Transverse colon (tissue), 4 donors: ENCODE results near the gene NAV3. TPM values are rescaled to one million over a fixed set of nuclear protein-coding genes. Genes with fewer than 3 reads are reported as not detected.

ENCODE experiments used
- DNase-seq: peaks from one replicate; pipeline ENCODE4 v3.0.0-alpha.2; 2019
- H3K27ac ChIP-seq, 4 donors: fragments of 200-600 bp; sonication (generic); 2 replicates each; pipeline ENCODE4 v1.5.1; 2016 to 2018; ENCODE audit warnings: inconsistent platforms in 4 of 4
- H3K27me3 ChIP-seq: fragments of 200-600 bp; sonication (generic); 2 replicates; pipeline ENCODE4 v1.5.1; 2017; ENCODE audit warnings: inconsistent platforms
- H3K36me3 ChIP-seq, 4 donors: fragments of 200-600 bp; sonication (generic); 2 replicates each; pipeline ENCODE4 v1.5.1; 2017 to 2019; ENCODE audit warnings: inconsistent platforms in 4 of 4
- H3K4me1 ChIP-seq, 4 donors: fragments of 200-600 bp; sonication (generic); 2 replicates each; pipeline ENCODE4 v1.5.1; 2017 to 2020; ENCODE audit warnings: inconsistent platforms in 4 of 4
- H3K4me3 ChIP-seq, 4 donors: fragments of 200-600 bp; sonication (generic); 1 replicate in 1 of 4; 2 replicates in 3 of 4; pipeline versions ENCODE4 v1.5.1 to v1.6.1; 2017 to 2019; ENCODE audit warnings: inconsistent platforms in 4 of 4
- H3K9me3 ChIP-seq, 2 donors: fragments of 200-600 bp; sonication (generic); 2 replicates each; pipeline ENCODE4 v1.5.1; 2017 to 2019; ENCODE audit warnings: inconsistent platforms in 2 of 2
- CTCF ChIP-seq, 5 experiments: fragments of 200-600 bp in 3 of 5; fragments of 450-650 bp in 2 of 5; sonication (generic) in 3 of 5; IDR thresholded peaks; 1 replicate in 2 of 5; 2 replicates in 3 of 5; pipeline ENCODE4 v1.5.1; 2016 to 2017; ENCODE audit warnings: antibody characterized with exemption in 5 of 5, inconsistent platforms in 3 of 5, mild to moderate bottlenecking in 2 of 5, moderate library complexity in 1 of 5
- EP300 ChIP-seq: sonication (generic); formaldehyde crosslinking; IDR thresholded peaks from one replicate; pipeline ENCODE4 v1.6.1; 2017; ENCODE audit warnings: antibody characterized with exemption, low read depth
- POLR2A ChIP-seq: fragments of 450-650 bp; IDR thresholded peaks from one replicate; pipeline ENCODE4 v1.6.1; 2016; ENCODE audit warnings: antibody characterized with exemption, mild to moderate bottlenecking, moderate library complexity
- POLR2AphosphoS5 ChIP-seq, 3 donors: sonication (generic); formaldehyde crosslinking; IDR thresholded peaks; one replicate each; pipeline ENCODE4 v1.6.1; 2016; ENCODE audit warnings: antibody characterized with exemption in 3 of 3
- WGBS, 2 donors: methylation state at CpG; one replicate each; pipeline ENCODE4 v1.1.5; 2018; ENCODE audit warnings: low coverage in 1 of 2; 5-methylcytosine and 5-hydroxymethylcytosine counted together
- in situ Hi-C, 4 donors: fragments of 200-750 bp; cut with MboI; loops; one replicate each; pipeline versions ENCODE4 v1.15.0 to v1.15.1; 2017; ENCODE audit warnings: low sequenced_read_pairs in 3 of 4, low pct_ligation_motif_present in 1 of 4, low pct_unique_long_range_greater_than_20kb in 1 of 4
- intact Hi-C: fragments of 100-400 bp; cut with DNase I; formaldehyde crosslinking; loops from one replicate; pipeline ENCODE4 v1.15.1; 2023; ENCODE audit warnings: low total_unique reads
- total RNA-seq, 4 donors: library from RNA; depleted of rRNA; stranded (reverse); fragments of >200 nt; gene quantifications; one replicate each; pipeline ENCODE4 v1.1.0, GENCODE V29; 2016

NAV3 gene
- 10 to 100 TPM in 1 of 4 donors, 1 to 10 TPM in 3; 1.1 to 10.6 (median 3.6) TPM for total RNA-seq

GRCh38 chr12:77830583-77831351, at the start of gene NAV3:
TSS of gene NAV3 (plus strand) at chr12:77830894. CDS start at chr12:77831462, 568 bp downstream.
- Histone ChIP-seq H3K4me1 (no peaks in the 10 kb centered on the region), H3K27me3 (no peaks in the 10 kb centered on the region), H3K27ac (peak within 1 kb of the TSS in 2 of 4 donors; percentile 9 to 12), H3K9me3 (no peaks in the 10 kb centered on the region), H3K4me3 (no peak within 1 kb of the TSS), H3K36me3 (no peaks in the 10 kb centered on the region)
- 12 to 16% methylated on average over 3 of the region's 3 CpGs for WGBS, 2 donors
- intact Hi-C loops = no loop called here
- no peak for DNase-seq
- peak in 1 of 5 experiments; percentile 21 for TF ChIP-seq CTCF (IDR thresholded peaks at IDR 0.05)
- TF ChIP-seq POLR2AphosphoS5 (IDR thresholded peaks at IDR 0.05) = peak in 1 of 3 donors; percentile 18
- no peak for TF ChIP-seq EP300
- in situ Hi-C loops = no loop called here

GRCh38 chr12:77782034-77782433, 48.7 kb upstream of the NAV3 start:
- TF ChIP-seq CTCF (IDR thresholded peaks at IDR 0.05) (no peak), POLR2AphosphoS5 (IDR thresholded peaks at IDR 0.05) (no peak), EP300 (no peak), POLR2A (no peak)
- H3K4me3 ChIP-seq = no peak overlapping the region
- H3K36me3 ChIP-seq = no peaks in the 10 kb centered on the region
- H3K27ac ChIP-seq = no peak overlapping the region
- in situ Hi-C loops = no loop called here
- H3K9me3 ChIP-seq = no peaks in the 10 kb centered on the region
- intact Hi-C loops = no loop called here
- no peaks in the 10 kb centered on the region for H3K4me1 ChIP-seq
- 40 to 42% methylated on average over 2 of the region's 2 CpGs for WGBS, 2 donors
- H3K27me3 ChIP-seq = no peaks in the 10 kb centered on the region
- no peak for DNase-seq

- intact Hi-C loops (no loop called here), in situ Hi-C loops (no loop called here)
- WGBS, 2 donors = 80 to 86% methylated on average over 1 of the region's 1 CpG
- TF ChIP-seq POLR2A (no peak), POLR2AphosphoS5 (IDR thresholded peaks at IDR 0.05) (no peak), EP300 (no peak), CTCF (IDR thresholded peaks at IDR 0.05) (no peak)
- no peaks in the 10 kb centered on the region for H3K4me1 ChIP-seq
- no peak for DNase-seq
- no peaks in the 10 kb centered on the region for H3K27me3 ChIP-seq
- no peaks in the 10 kb centered on the region for H3K9me3 ChIP-seq
- H3K36me3 ChIP-seq = no peaks in the 10 kb centered on the region
- H3K4me3 ChIP-seq = no peak overlapping the region
- no peak overlapping the region for H3K27ac ChIP-seq
These were observed 47.9 kb upstream of the NAV3 start for GRCh38 chr12:77782766-77783165.

GRCh38 chr12:77785211-77785610, 45.5 kb upstream of the NAV3 start:
- H3K27ac ChIP-seq = no peak overlapping the region
- intact Hi-C loops (no loop called here), in situ Hi-C loops (no loop called here)

More at GRCh38 chr12:77785211-77785610, 45.5 kb upstream of the NAV3 start:
- Histone ChIP-seq H3K9me3 (no peaks in the 10 kb centered on the region), H3K36me3 (no peaks in the 10 kb centered on the region), H3K4me1 (no peaks in the 10 kb centered on the region), H3K27me3 (no peaks in the 10 kb centered on the region), H3K4me3 (no peak overlapping the region)
- TF ChIP-seq EP300 (no peak), CTCF (IDR thresholded peaks at IDR 0.05) (no peak), POLR2AphosphoS5 (IDR thresholded peaks at IDR 0.05) (no peak), POLR2A (no peak)
- DNase-seq = no peak
